SK-N-SH (cell line): Measurements from ENCODE around the gene PDK4. TPM values are rescaled to one million over a fixed set of nuclear protein-coding genes. Genes with fewer than 3 reads are reported as not detected.

Experiments used
- CTCF ChIA-PET: fragments of 300-600, 350-600 bp; formaldehyde crosslinking; extraction: SDS; loops from one replicate; lab custom pipeline; 2021; lab: Yijun Ruan, JAX
- POLR2A ChIA-PET: fragments of 350-600 bp; sonication (Branson Sonifier 250); formaldehyde crosslinking; extraction: SDS; loops from one replicate; lab custom pipeline; 2020; ENCODE audit warnings: antibody characterized with exemption, inconsistent platforms; lab: Yijun Ruan, JAX
- DNase-seq: peaks from one replicate; pipeline ENCODE4 v3.0.0; 2012
- H2AFZ ChIP-seq: fragments of 200-600 bp; sonication (generic); 2 replicates; pipeline ENCODE4 v1.8.1; 2016; ENCODE audit warnings: antibody characterized with exemption, mild to moderate bottlenecking, low read depth
- H3F3A ChIP-seq: fragments of 200-600 bp; sonication (generic); replicated peaks from 2 replicates; pipeline ENCODE3; 2016; ENCODE audit warnings: antibody characterized with exemption, mild to moderate bottlenecking; ENCODE audit not compliant: insufficient read depth
- H3K27ac ChIP-seq, 2 experiments: fragments of 200-500 bp in 1 of 2; fragments of 200-600 bp in 1 of 2; sonication (Bioruptor generic) in 1 of 2; sonication (generic), shearing (Covaris generic) in 1 of 2; 2 replicates each; pipeline versions ENCODE4 v1.5.1 to v1.6.1; 2014 to 2016; ENCODE audit warnings: low read depth in 2 of 2, inconsistent platforms in 1 of 2, low read length in 1 of 2, mild to moderate bottlenecking in 1 of 2, mixed read lengths in 1 of 2
- H3K27me3 ChIP-seq: fragments of 200-600 bp; sonication (generic), shearing (Covaris generic); 2 replicates; pipeline ENCODE4 v1.6.1; 2016; ENCODE audit warnings: mixed run types; ENCODE audit not compliant: insufficient read depth
- H3K36me3 ChIP-seq, 2 experiments: fragments of 200-500 bp in 1 of 2; fragments of 200-600 bp in 1 of 2; sonication (Bioruptor generic) in 1 of 2; sonication (generic) in 1 of 2; replicated peaks in 1 of 2; 2 replicates each; pipeline versions ENCODE3 to v1.5.1; 2014 to 2016; ENCODE audit warnings: low read length in 1 of 2, mild to moderate bottlenecking in 1 of 2; ENCODE audit not compliant: insufficient read depth in 2 of 2, control insufficient read depth in 1 of 2
- H3K4me1 ChIP-seq, 2 experiments: fragments of 200-500 bp in 1 of 2; fragments of 200-600 bp in 1 of 2; sonication (Bioruptor generic) in 1 of 2; sonication (generic), shearing (Covaris generic) in 1 of 2; 2 replicates each; pipeline versions ENCODE4 v1.5.1 to v1.6.1; 2014 to 2016; ENCODE audit warnings: low read depth in 1 of 2, low read length in 1 of 2, mixed run types in 1 of 2; ENCODE audit not compliant: insufficient read depth in 2 of 2, control insufficient read depth in 1 of 2
- H3K4me2 ChIP-seq: fragments of 200-600 bp; sonication (generic), shearing (Covaris generic); 2 replicates; pipeline ENCODE4 v1.6.1; 2017; ENCODE audit warnings: mixed run types
- H3K4me3 ChIP-seq, 2 experiments: fragments of 200-500 bp in 1 of 2; fragments of 200-600 bp in 1 of 2; sonication (Bioruptor generic) in 1 of 2; sonication (generic), shearing (Covaris generic) in 1 of 2; 2 replicates each; pipeline versions ENCODE4 v1.5.1 to v1.8.1; 2014 to 2016; ENCODE audit warnings: low read depth in 2 of 2, inconsistent platforms in 1 of 2, low read length in 1 of 2, mild to moderate bottlenecking in 1 of 2, mixed read lengths in 1 of 2, moderate library complexity in 1 of 2
- H3K79me2 ChIP-seq: fragments of 200-600 bp; sonication (generic); 2 replicates; pipeline ENCODE4 v1.8.1; 2017; ENCODE audit warnings: mild to moderate bottlenecking; ENCODE audit not compliant: insufficient read depth
- H3K9ac ChIP-seq: fragments of 200-600 bp; sonication (generic); 2 replicates; pipeline ENCODE4 v1.6.1; 2017; ENCODE audit warnings: mixed run types
- H3K9me2 ChIP-seq: fragments of 200-600 bp; sonication (generic); 2 replicates; pipeline ENCODE4 v1.6.1; 2017; ENCODE audit warnings: mixed run types
- H3K9me3 ChIP-seq: fragments of 200-600 bp; sonication (generic); 2 replicates; pipeline ENCODE4 v1.6.1; 2017; ENCODE audit warnings: mixed run types, mild to moderate bottlenecking, moderate library complexity
- H4K20me1 ChIP-seq: fragments of 200-600 bp; sonication (generic); 2 replicates; pipeline ENCODE4 v1.6.1; 2017; ENCODE audit warnings: mild to moderate bottlenecking, mixed run types; ENCODE audit not compliant: insufficient read depth
- CHD2 ChIP-seq: fragments of 150-350 bp; IDR thresholded peaks from 2 replicates; pipeline ENCODE4 v1.6.1; 2018; ENCODE audit warnings: low read length; ENCODE audit not compliant: partially characterized antibody
- EZH2phosphoT487 ChIP-seq: fragments of 200-600 bp; sonication (generic); IDR thresholded peaks from 2 replicates; pipeline ENCODE4 v1.6.1; 2017; ENCODE audit warnings: low read depth, mixed run types, mild to moderate bottlenecking, antibody characterized with exemption, moderate library complexity, borderline replicate concordance
- GABPA ChIP-seq: IDR thresholded peaks from 2 replicates; pipeline ENCODE4 v1.4.0; 2012; ENCODE audit warnings: low read depth, mild to moderate bottlenecking
- JUND ChIP-seq: IDR thresholded peaks from 2 replicates; pipeline ENCODE4 v1.4.0; 2012
- MXI1 ChIP-seq: IDR thresholded peaks from 2 replicates; pipeline ENCODE4 v1.6.1; 2012; ENCODE audit warnings: mild to moderate bottlenecking, low read depth, low read length, improper control_type of control experiment
- NRF1 ChIP-seq: IDR thresholded peaks from 2 replicates; pipeline ENCODE4 v1.6.1; 2012; ENCODE audit warnings: low read depth, mild to moderate bottlenecking, low read length
- POLR2AphosphoS5 ChIP-seq: IDR thresholded peaks from 2 replicates; pipeline ENCODE4 v1.6.1; 2012; ENCODE audit warnings: low read depth, low read length
- RCOR1 ChIP-seq: fragments of 150-350 bp; IDR thresholded peaks from 2 replicates; pipeline ENCODE4 v1.6.1; 2017; ENCODE audit warnings: antibody characterized with exemption, low read length
- RXRA ChIP-seq: IDR thresholded peaks from 2 replicates; pipeline ENCODE4 v1.4.0; 2012; ENCODE audit warnings: low read depth, mild to moderate bottlenecking, borderline replicate concordance
- TCF12 ChIP-seq: IDR thresholded peaks from 2 replicates; pipeline ENCODE4 v1.4.0; 2012
- USF2 ChIP-seq: fragments of 150-350 bp; IDR thresholded peaks from 2 replicates; pipeline ENCODE4 v1.6.1; 2017; ENCODE audit warnings: antibody characterized with exemption, low read length, low read depth, borderline replicate concordance
- YY1 ChIP-seq: IDR thresholded peaks from 2 replicates; pipeline ENCODE4 v1.4.0; 2012; ENCODE audit warnings: low read depth, mild to moderate bottlenecking
- WGBS: methylation state at CpG from one replicate; pipeline ENCODE4 v1.1.6; 2017; ENCODE audit warnings: low lambda C conversion rate; 5-methylcytosine and 5-hydroxymethylcytosine counted together
- polyA plus RNA-seq, 3 experiments: library from polyadenylated mRNA; depleted of rRNA; stranded (reverse); fragments of >200 nt; gene quantifications; 2 replicates each; pipeline ENCODE4 v1.2.3, GENCODE V29; 2012
- TF ChIP-seq, protein P1 (sequence below): fragments of 200-600 bp; sonication (generic); IDR thresholded peaks from 2 replicates; pipeline ENCODE4 v1.6.1; 2017; ENCODE audit warnings: antibody characterized with exemption, mild to moderate bottlenecking, moderate library complexity

Gene PDK4
- polyA plus RNA-seq, 1 of the 3 experiments (the other 2 are of a cell fraction), result 0.13 TPM

DNA sequence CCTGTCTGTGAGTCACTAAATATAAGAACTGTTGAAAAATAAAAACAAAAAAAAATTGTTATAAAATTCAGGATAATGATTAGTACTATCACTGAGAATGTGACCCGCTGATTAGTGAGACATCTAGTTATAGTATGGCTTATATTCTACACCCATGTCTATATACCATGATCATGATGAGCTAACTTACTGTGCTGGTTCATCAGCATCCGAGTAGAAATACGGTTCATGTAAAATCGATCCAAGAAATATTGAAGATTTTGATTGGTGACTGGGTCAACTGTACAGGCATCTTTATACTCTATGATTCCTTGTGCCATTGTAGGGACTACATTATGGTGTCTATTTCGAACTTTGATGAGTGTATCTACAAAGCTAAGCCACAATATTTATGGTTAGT lies 3.7 kb downstream of the PDK4 start (continued):
- TF ChIP-seq CHD2 (no peak), EZH2phosphoT487 (no peak), TCF12 (no peak), RCOR1 (no peak), RXRA (no peak)
- TF ChIP-seq, protein P1, sequence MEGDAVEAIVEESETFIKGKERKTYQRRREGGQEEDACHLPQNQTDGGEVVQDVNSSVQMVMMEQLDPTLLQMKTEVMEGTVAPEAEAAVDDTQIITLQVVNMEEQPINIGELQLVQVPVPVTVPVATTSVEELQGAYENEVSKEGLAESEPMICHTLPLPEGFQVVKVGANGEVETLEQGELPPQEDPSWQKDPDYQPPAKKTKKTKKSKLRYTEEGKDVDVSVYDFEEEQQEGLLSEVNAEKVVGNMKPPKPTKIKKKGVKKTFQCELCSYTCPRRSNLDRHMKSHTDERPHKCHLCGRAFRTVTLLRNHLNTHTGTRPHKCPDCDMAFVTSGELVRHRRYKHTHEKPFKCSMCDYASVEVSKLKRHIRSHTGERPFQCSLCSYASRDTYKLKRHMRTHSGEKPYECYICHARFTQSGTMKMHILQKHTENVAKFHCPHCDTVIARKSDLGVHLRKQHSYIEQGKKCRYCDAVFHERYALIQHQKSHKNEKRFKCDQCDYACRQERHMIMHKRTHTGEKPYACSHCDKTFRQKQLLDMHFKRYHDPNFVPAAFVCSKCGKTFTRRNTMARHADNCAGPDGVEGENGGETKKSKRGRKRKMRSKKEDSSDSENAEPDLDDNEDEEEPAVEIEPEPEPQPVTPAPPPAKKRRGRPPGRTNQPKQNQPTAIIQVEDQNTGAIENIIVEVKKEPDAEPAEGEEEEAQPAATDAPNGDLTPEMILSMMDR, result no peak

GRCh38 chr7:95590387-95591248 lies 5.7 kb downstream of the PDK4 start:
- H3K9me3 ChIP-seq, result no peaks in the 10 kb centered on the region
- ChIA-PET POLR2A (no interaction called here), CTCF (interaction anchor here (0.6 kb wide), 1 partner anchor 65 kb away, joined by 3 read pairs; no protein-coding TSS in a partner anchor)
- H2AFZ ChIP-seq, result no peak overlapping the region
- no peaks in the 10 kb centered on the region; the same call in 1 of the 2 replicates for H3K27me3 ChIP-seq
- H3K9me2 ChIP-seq, result no peaks in the 10 kb centered on the region
- no peak overlapping the region for H3K4me3 ChIP-seq
- no peaks in the 10 kb centered on the region for H4K20me1 ChIP-seq
- no peaks in the 10 kb centered on the region for H3K36me3 ChIP-seq
- peaks cover 9% of the 10 kb centered on the region for H3F3A ChIP-seq
- no peak overlapping the region for H3K4me2 ChIP-seq
- WGBS, result 7% methylated on average over 5 of the region's 5 CpGs
- 0 out of 4 replicates have a peak, but pooled peaks cover 0 to 4% of the 10 kb centered on the region in 2 experiments for H3K4me1 ChIP-seq
- DNase-seq, result no peak
- no peak overlapping the region for H3K9ac ChIP-seq
- H3K27ac ChIP-seq, result no peak overlapping the region
- no peaks in the 10 kb centered on the region for H3K79me2 ChIP-seq
- TF ChIP-seq POLR2AphosphoS5 (no peak), YY1 (no peak), RXRA (no peak), NRF1 (no peak), GABPA (no peak)
- TF ChIP-seq, all 33 proteins: peak for 0

GRCh38 chr7:95589766-95590165 lies 6.5 kb downstream of the PDK4 start:
- CTCF ChIA-PET, result no interaction called here
- no peak overlapping the region for H3K4me2 ChIP-seq
- no peak overlapping the region for H2AFZ ChIP-seq
- H3K9ac ChIP-seq, result no peak overlapping the region
- POLR2A ChIA-PET, result no interaction called here
- H3K4me1 ChIP-seq, result 0 out of 4 replicates have a peak, but pooled peaks cover 0 to 4% of the 10 kb centered on the region in 2 experiments
- no peaks in the 10 kb centered on the region for H3K9me3 ChIP-seq
- WGBS, result 41% methylated on average over 1 of the region's 1 CpG
- H3K36me3 ChIP-seq, result no peaks in the 10 kb centered on the region
- no peak overlapping the region for H3K4me3 ChIP-seq
- no peaks in the 10 kb centered on the region for H4K20me1 ChIP-seq
- no peak overlapping the region for H3K27ac ChIP-seq
- H3F3A ChIP-seq, result peaks cover 9% of the 10 kb centered on the region
- H3K27me3 ChIP-seq, result no peaks in the 10 kb centered on the region; the same call in 1 of the 2 replicates
- no peaks in the 10 kb centered on the region for H3K79me2 ChIP-seq
- no peaks in the 10 kb centered on the region for H3K9me2 ChIP-seq
- DNase-seq, result no peak
- no peak for TF ChIP-seq GABPA
- no peak for TF ChIP-seq JUND
- TF ChIP-seq USF2, result no peak
- TF ChIP-seq MXI1, result no peak
